GM21723 (cell line): ENCODE data around the gene SUDS3.

Experiments
- ATAC-seq: cut with Tn5 transposase; IDR thresholded peaks from one replicate; pipeline ENCODE4 v1.9.1; 2021; ENCODE audit warnings: mild to moderate bottlenecking, moderate library complexity; ENCODE audit not compliant: unreplicated experiment

SUDS3 gene

DNA sequence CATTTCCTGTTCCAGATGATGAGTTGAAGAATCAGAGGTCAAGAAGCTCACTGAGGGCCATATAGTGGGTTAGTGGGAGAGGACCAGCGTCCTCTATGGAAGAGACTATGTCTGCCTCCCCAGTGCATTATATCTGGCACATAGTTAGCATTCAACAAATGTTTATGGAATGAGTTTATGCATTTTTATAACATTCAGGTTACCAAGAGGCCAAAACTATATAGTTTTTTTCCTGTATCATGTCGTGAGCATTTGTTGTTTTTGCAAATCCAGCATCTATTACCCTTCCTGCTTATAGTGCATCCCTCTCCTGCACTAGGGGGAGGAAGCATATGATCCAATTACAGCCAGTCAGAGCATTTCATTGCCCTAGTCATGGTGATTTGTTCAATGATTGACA is 60.6 kb downstream of the SUDS3 start:
- no peak for ATAC-seq

DNA sequence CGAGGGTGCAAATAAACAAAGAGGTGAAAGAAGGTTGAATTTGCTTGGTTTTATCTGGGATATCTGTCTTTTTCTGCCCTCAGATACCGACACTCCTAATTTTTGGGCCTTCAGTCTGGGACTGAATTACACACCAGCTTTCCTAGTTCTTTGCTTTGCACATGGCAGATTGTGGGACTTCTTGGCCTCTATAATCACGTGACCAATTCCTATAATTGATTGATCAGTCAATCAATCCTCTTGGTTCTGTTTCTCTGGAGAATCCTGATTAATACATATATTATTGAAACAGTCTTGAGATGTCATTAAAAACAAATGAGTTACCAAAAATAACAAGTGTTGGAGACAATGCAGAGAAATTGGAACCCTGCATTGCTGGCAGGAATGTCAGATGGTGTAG is 62.7 kb downstream of the SUDS3 start:
- no peak for ATAC-seq

DNA sequence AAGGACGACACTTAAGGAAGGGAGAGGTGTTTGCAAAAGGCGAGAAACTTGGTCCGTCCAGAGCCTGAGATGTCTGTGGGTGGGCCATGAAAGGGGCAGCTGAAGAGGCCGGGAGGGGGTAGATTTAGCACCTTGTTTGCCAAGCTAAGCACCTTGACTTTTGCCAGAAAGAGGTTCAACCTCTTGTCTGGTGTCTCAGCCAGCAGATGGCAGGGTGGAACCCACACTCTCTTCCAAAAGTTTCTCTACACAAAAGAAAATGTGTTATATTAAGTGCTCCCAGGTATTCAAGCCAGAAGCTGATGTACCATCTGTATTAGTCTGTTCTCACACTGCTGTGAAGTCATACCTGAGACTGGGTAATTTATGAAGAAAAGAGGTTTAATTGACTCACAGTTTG is 69.9 kb downstream of the SUDS3 start:
- ATAC-seq: no peak

GRCh38 chr12:118447181-118447580 is 70.8 kb downstream of the SUDS3 start:
- ATAC-seq: no peak

DNA sequence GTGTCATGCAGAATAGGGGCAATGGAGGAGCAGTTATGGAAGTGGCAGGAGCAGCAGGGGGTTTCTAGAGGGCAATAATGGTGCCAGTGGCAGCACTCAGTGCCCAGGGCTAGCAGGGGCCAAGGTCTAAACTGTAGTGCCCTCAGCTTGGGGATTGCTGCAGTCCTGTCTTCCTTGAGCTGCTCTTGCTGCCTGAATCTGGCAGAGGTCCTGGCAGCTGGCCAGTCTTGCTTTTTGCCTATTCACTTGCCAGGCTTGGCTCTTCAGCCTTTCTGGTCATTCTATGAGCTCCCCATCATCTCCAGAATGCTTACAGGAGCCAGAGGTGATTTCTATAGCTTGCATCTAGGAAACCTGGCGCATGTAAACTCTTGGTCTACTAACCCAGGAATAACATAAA is 72.0 kb downstream of the SUDS3 start:
- ATAC-seq: no peak

DNA sequence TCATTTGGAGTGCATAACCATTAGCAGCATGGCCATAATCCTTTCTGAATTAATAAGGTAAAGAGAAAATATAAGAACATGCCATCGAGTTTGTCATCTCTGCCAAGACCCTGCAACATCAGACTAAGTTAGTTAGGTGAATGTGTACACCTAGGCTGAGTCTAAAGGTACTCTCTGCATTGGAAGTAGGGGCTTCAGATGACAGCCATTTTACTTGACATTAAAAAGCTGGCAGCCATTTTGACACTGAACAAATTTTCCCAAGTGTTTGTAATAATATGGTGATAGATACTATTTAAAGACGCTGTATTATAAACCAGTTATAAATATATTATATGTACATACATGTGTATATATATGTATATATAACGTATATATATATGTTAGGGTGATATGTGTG is 79.0 kb downstream of the SUDS3 start:
- no peak for ATAC-seq

- ATAC-seq: no peak
Observed at GRCh38 chr12:118456741-118457140, 80.4 kb downstream of the SUDS3 start.

- no peak for ATAC-seq
Observed at GRCh38 chr12:118459110-118459509, 82.8 kb downstream of the SUDS3 start.

GRCh38 chr12:118463677-118464076 is 87.3 kb downstream of the SUDS3 start:
- no peak for ATAC-seq

- ATAC-seq: no peak
Observed at GRCh38 chr12:118465706-118466105, 89.4 kb downstream of the SUDS3 start.
